Natural killer cell treated with Interleukin-12 subunit alpha and Interleukin-12 subunit beta and Interleukin-15 and Interleukin-18, amount 100 ng/mL, for 72 hours (primary cell): Measurements from ENCODE around the gene CLDN1. TPM values are rescaled to one million over a fixed set of nuclear protein-coding genes. Genes with fewer than 3 reads are reported as not detected.

ENCODE experiments used
- ATAC-seq, 2 donors: fragments of 150-1000 bp; cut with Tn5 transposase in 1 of 2; sonication (Bioruptor Pico), chemical (Tn5 transposase) in 1 of 2; 2 replicates each; pipeline ENCODE4 v1.10.0; 2021
- DNase-seq: peaks from one replicate; pipeline ENCODE4 v3.0.0; 2022; ENCODE audit warnings: low spot score
- H3K27ac Mint-ChIP-seq, 2 donors: 1 replicate in 1 of 2; 2 replicates in 1 of 2; pipeline ENCODE4 v1.8.0; 2022; ENCODE audit warnings: mixed read lengths in 2 of 2, mild to moderate bottlenecking in 1 of 2, moderate library complexity in 1 of 2
- H3K27me3 Mint-ChIP-seq, 2 donors: 1 replicate in 1 of 2; 2 replicates in 1 of 2; pipeline ENCODE4 v1.8.0; 2022; ENCODE audit warnings: mixed read lengths in 2 of 2
- H3K36me3 Mint-ChIP-seq: one replicate; pipeline ENCODE4 v1.8.0; 2022; ENCODE audit warnings: mixed read lengths
- H3K4me1 Mint-ChIP-seq, 2 donors: 1 replicate in 1 of 2; 2 replicates in 1 of 2; pipeline ENCODE4 v1.8.0; 2022; ENCODE audit warnings: low read depth in 2 of 2, mixed read lengths in 2 of 2, mild to moderate bottlenecking in 1 of 2
- H3K4me3 Mint-ChIP-seq: one replicate; pipeline ENCODE4 v1.8.0; 2022; ENCODE audit warnings: mixed read lengths
- H3K9me3 Mint-ChIP-seq: 2 replicates; pipeline ENCODE4 v1.8.0; 2022; ENCODE audit warnings: mixed read lengths
- total RNA-seq, 2 donors: library from RNA; stranded (reverse); gene quantifications; one replicate each; pipeline ENCODE4 v1.2.3, GENCODE V29; 2022

The CLDN1 gene
- total RNA-seq, 2 donors from 2014 or later = not detected

DNA sequence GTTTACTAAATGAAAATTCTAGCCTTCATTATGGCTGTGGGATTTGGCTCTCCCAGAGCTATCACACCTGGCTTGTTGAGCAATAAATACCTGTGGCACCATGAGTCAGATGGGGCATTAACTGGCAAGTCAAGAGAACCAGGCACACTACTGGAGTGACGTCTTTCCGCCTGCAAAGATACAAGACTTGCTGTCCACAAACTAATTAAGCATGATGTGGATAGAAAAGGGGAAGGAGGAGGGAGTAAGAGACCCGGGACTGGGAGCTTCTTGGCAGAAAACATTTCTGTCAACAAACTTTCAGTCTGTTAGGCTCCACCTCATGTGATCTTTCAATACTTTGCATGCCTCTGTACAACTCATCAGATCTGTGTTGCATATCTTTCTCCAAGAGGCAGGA is 56.5 kb downstream of the CLDN1 start:
- Mint-ChIP-seq H3K27me3 (no peaks in the 10 kb centered on the region), H3K9me3 (peaks cover 6% of the 10 kb centered on the region), H3K27ac (no peak overlapping the region), H3K36me3 (no peaks in the 10 kb centered on the region), H3K4me1 (no peaks in the 10 kb centered on the region), H3K4me3 (no peak overlapping the region)
- DNase-seq (no peak), ATAC-seq (no peak)

DNA sequence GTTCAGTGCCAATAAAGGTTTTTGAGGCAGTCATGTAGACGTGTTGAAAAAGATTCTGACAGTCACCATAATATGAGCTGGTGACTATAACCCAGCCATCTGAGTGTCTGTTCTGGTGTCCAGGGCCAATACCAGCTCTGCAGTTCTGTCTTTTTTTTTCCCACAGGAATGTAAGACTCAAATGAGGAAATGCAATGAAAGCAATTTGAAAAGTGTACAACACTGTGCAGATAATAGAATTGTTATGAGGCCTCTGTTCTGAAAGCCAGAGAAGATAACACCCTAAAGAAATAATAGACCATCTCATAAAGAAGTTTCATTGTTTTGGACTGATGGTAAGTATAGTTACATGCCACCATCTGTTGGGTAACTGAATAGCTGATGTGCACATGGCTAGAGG is 57.1 kb downstream of the CLDN1 start:
- H3K4me3 Mint-ChIP-seq = no peak overlapping the region
- ATAC-seq (no peak), DNase-seq (no peak)
- H3K27me3 Mint-ChIP-seq = no peaks in the 10 kb centered on the region
- no peak overlapping the region for H3K27ac Mint-ChIP-seq
- peaks cover 4% of the 10 kb centered on the region for H3K9me3 Mint-ChIP-seq
- H3K4me1 Mint-ChIP-seq = no peaks in the 10 kb centered on the region
- H3K36me3 Mint-ChIP-seq = no peaks in the 10 kb centered on the region

DNA sequence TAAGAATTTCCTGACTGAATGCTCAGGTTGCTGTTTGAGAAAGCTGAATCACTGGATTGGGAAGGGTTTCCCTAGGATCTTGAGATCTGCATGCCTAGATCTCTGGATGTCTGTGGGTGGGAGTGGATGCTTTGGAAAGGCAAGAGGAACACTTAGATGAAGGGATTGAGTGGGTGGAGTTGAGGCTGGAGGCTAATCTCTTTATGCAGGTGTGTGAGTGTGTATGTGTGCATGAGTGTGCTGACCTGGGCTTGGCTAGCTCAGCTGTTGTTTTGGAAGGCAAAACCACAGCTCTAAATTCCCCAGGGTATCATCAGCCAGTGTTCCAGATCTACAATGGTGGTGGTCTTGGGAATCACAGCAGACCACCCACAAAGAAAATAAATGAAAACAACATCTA is 60.5 kb downstream of the CLDN1 start:
- ATAC-seq (no peak), DNase-seq (no peak)
- Mint-ChIP-seq H3K9me3 (no peaks in the 10 kb centered on the region), H3K36me3 (no peaks in the 10 kb centered on the region), H3K27me3 (no peaks in the 10 kb centered on the region), H3K4me1 (no peaks in the 10 kb centered on the region), H3K27ac (no peak overlapping the region), H3K4me3 (no peak overlapping the region)

DNA sequence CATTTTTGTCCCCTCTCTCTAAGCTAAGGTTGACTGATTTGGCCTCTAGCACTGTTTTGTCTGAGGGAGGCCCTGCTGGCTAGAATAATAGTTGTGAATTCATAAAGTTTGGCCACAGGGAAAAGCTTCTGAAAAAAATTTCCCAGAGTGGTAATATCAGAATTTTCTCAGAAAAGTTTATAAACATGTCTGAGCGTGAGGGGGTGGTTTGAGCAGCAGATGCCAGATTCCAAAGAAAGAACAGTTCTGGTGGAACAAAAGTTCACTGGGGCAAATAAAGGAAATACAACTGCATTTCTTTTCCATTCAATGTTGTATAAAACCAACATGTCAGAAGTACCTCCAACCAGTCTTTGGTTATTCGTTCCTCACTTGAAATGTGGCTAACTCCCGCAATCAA is 61.2 kb downstream of the CLDN1 start:
- H3K27ac Mint-ChIP-seq = no peak overlapping the region
- no peaks in the 10 kb centered on the region for H3K27me3 Mint-ChIP-seq
- no peaks in the 10 kb centered on the region for H3K4me1 Mint-ChIP-seq
- no peak for ATAC-seq
- H3K4me3 Mint-ChIP-seq = no peak overlapping the region
- DNase-seq = no peak
- H3K9me3 Mint-ChIP-seq = no peaks in the 10 kb centered on the region
- H3K36me3 Mint-ChIP-seq = no peaks in the 10 kb centered on the region

DNA sequence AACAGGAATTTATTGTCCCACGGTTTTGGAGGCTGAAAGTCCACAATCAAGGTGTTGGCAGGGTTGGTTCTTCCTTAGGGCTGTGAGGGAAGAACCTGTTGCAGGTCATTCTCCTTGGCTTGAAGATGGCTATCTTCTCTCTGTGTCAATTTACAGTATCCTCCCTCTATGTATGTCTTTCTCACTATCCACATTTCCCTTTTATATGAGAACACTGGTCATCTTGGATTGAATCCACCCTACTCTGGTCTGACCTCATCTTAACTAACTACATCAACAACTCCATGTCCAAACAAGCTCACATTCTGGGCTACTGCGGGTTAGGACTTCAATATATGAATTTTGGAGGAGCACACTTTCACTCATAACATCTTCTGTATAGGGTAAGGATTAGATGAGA is 61.9 kb downstream of the CLDN1 start:
- ATAC-seq (no peak), DNase-seq (no peak)
- H3K27me3 Mint-ChIP-seq = no peaks in the 10 kb centered on the region
- no peak overlapping the region for H3K4me3 Mint-ChIP-seq
- no peaks in the 10 kb centered on the region for H3K9me3 Mint-ChIP-seq
- H3K36me3 Mint-ChIP-seq = no peaks in the 10 kb centered on the region
- no peaks in the 10 kb centered on the region for H3K4me1 Mint-ChIP-seq
- no peak overlapping the region for H3K27ac Mint-ChIP-seq

DNA sequence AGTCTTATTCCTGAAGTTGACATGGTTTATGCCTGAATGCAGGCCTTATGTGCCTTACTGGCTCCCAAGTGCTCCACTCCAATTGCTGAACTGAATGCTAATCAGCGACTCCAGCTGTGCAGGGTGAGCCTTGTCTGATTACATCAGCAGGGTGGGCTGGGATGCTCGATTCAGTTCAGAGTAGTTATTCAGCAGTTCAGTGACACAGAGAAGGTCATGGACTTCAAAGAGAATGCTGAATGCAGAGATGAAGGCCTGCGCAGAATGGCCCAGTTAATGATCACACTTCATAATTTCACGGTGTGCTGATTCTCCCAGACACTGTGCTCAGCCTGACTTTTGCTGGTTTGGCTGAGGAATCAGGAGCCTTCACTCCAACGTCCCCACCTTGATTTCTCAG is 63.6 kb downstream of the CLDN1 start:
- H3K4me3 Mint-ChIP-seq = no peak overlapping the region

More for the DNA sequence above, 63.6 kb downstream of the CLDN1 start:
- no peak for ATAC-seq
- Mint-ChIP-seq H3K27ac (no peak overlapping the region), H3K4me1 (no peaks in the 10 kb centered on the region), H3K27me3 (no peaks in the 10 kb centered on the region), H3K36me3 (no peaks in the 10 kb centered on the region), H3K9me3 (no peaks in the 10 kb centered on the region)
- DNase-seq = no peak

Other genes with a start within 250 kb of the CLDN1 start
- gene P3H2, start 201.5 kb downstream of the CLDN1 start, total RNA-seq = not detected
- gene CLDN16, start 65.7 kb upstream of the CLDN1 start, total RNA-seq = not detected
- gene TMEM207, start 127.5 kb upstream of the CLDN1 start, total RNA-seq = not detected
- 10 to 100 TPM; 19.5 to 28.8 TPM for gene IL1RAP, start 191.6 kb upstream of the CLDN1 start, total RNA-seq